K562 (cell line): Measurements from ENCODE around the gene VEGFA. TPM values are rescaled to one million over a fixed set of nuclear protein-coding genes. Genes with fewer than 3 reads are reported as not detected.

Source experiments
- BRD9 ChIP-seq: fragments of 450-650 bp; IDR thresholded peaks from 2 replicates; pipeline ENCODE4 v1.6.1; 2018; ENCODE audit warnings: low read depth; ENCODE audit not compliant: partially characterized antibody
- E2F3 ChIP-seq: fragments of 250-450 bp; sonication (Bioruptor Pico); IDR thresholded peaks from 2 replicates; pipeline ENCODE4 v1.4.0; 2020; ENCODE audit warnings: mild to moderate bottlenecking
- RBM25 ChIP-seq: fragments of 200-400 bp; formaldehyde crosslinking; IDR thresholded peaks from 2 replicates; pipeline ENCODE4 v1.6.1; 2018; ENCODE audit warnings: low read length, low read depth, moderate library complexity; ENCODE audit not compliant: severe bottlenecking
- SOX6 ChIP-seq: fragments of 450-650 bp; IDR thresholded peaks from 2 replicates; pipeline ENCODE4 v1.6.1; 2014; ENCODE audit warnings: mild to moderate bottlenecking
- ZBTB1 ChIP-seq: sonication (generic); formaldehyde crosslinking; IDR thresholded peaks from 2 replicates; pipeline ENCODE4 v1.8.1; 2023; ENCODE audit warnings: missing genetic modification reagents, low read depth, mild to moderate bottlenecking, borderline replicate concordance
- ZBTB12 ChIP-seq: fragments of 250-450 bp; sonication (Bioruptor Pico); IDR thresholded peaks from 2 replicates; pipeline ENCODE4 v1.4.0; 2020
- ZNF217 ChIP-seq: sonication (generic); formaldehyde crosslinking; IDR thresholded peaks from 2 replicates; pipeline ENCODE4 v1.8.0; 2022; ENCODE audit warnings: mild to moderate bottlenecking, missing genetic modification reagents
- ZNF274 ChIP-seq: IDR thresholded peaks from 2 replicates; pipeline ENCODE4 v1.6.1; 2011; ENCODE audit warnings: low read depth, mild to moderate bottlenecking, low read length, moderate library complexity, borderline replicate concordance
- ZNF280A ChIP-seq: fragments of 450-650 bp; IDR thresholded peaks from 2 replicates; pipeline ENCODE4 v1.6.1; 2018; ENCODE audit warnings: mild to moderate bottlenecking, low read depth; ENCODE audit not compliant: partially characterized antibody
- ZNF407 ChIP-seq: fragments of 450-650 bp; IDR thresholded peaks from 2 replicates; pipeline ENCODE4 v1.6.1; 2016; ENCODE audit warnings: low read depth
- ZNF717 ChIP-seq: fragments of 250-450 bp; sonication (Bioruptor Pico); IDR thresholded peaks from 2 replicates; pipeline ENCODE4 v1.5.0; 2021
- polyA plus RNA-seq, 8 experiments: library from polyadenylated mRNA; depleted of rRNA in 4 of 8; stranded (reverse) in 5 of 8; unstranded in 3 of 8; fragments of >200 nt; fragmentation: Nextera tagmentation in 2 of 8; fragmentation: Illumina TruSeq in 1 of 8; extraction: Ambion mirVana in 2 of 8; extraction: Trizol in 1 of 8; gene quantifications; 2 replicates each; pipeline versions ENCODE4 v1.2.1 to v1.2.3, GENCODE V29; 2011 to 2014; ENCODE audit warnings: inconsistent platforms in 1 of 8, missing spikeins in 1 of 8
- total RNA-seq, 7 experiments: library from RNA; depleted of rRNA in 6 of 7; stranded (reverse); fragments of >200 nt in 6 of 7; fragmentation: Illumina TruSeq in 2 of 7; extraction: Trizol in 2 of 7; gene quantifications; 2 replicates each; pipeline versions ENCODE4 v1.2.1 to v1.2.3, GENCODE V29; 2011 to 2021; ENCODE audit warnings: low replicate concordance in 1 of 7

VEGFA gene
- total and polyA plus RNA-seq, 9 of the 15 experiments (the other 6 are each of a cell fraction or from before 2014, with no cell fraction given): 14.0 to 271 (median 124) TPM

GRCh38 chr6:43798688-43799444 is 28.9 kb downstream of the VEGFA start (continued):
- TF ChIP-seq ZBTB12 (CRISPR knock-in tag) (no peak), ZNF717 (no peak), ZNF280A (peak; percentile 31), ZNF407 (no peak), ZBTB1 (CRISPR knock-in tag) (no peak), E2F3 (CRISPR knock-in tag) (no peak), RBM25 (no peak), ZNF274 (no peak), ZNF217 (CRISPR knock-in tag) (no peak), SOX6 (peak; percentile 80), BRD9 (no peak)
